Osteocyte (in vitro differentiated cells): ENCODE data around the gene C6orf120. TPM values are rescaled to one million over a fixed set of nuclear protein-coding genes. Genes with fewer than 3 reads are reported as not detected.
A peak's percentile ranks its signal among the peaks of the same experiment; 100 is the strongest.

Experiments used
- DNase-seq: peaks from one replicate; pipeline ENCODE4 v3.0.0; 2021; ENCODE audit warnings: mixed read lengths; ENCODE audit not compliant: unreplicated experiment; ENCODE audit errors: extremely low spot score
- H3K27ac Mint-ChIP-seq: one replicate; pipeline ENCODE4 v1.8.0; 2021; ENCODE audit warnings: mild to moderate bottlenecking, mixed read lengths; ENCODE audit not compliant: unreplicated experiment
- H3K27me3 Mint-ChIP-seq: one replicate; pipeline ENCODE4 v1.8.0; 2021; ENCODE audit warnings: mixed read lengths; ENCODE audit not compliant: unreplicated experiment
- H3K36me3 Mint-ChIP-seq: one replicate; pipeline ENCODE4 v1.8.0; 2021; ENCODE audit warnings: mixed read lengths; ENCODE audit not compliant: unreplicated experiment
- H3K4me1 Mint-ChIP-seq: one replicate; pipeline ENCODE4 v1.8.0; 2021; ENCODE audit warnings: mixed read lengths; ENCODE audit not compliant: unreplicated experiment
- H3K4me3 Mint-ChIP-seq: one replicate; pipeline ENCODE4 v1.8.0; 2021; ENCODE audit warnings: mild to moderate bottlenecking, moderate library complexity, mixed read lengths; ENCODE audit not compliant: unreplicated experiment
- H3K9me3 Mint-ChIP-seq: one replicate; pipeline ENCODE4 v1.8.0; 2021; ENCODE audit warnings: mixed read lengths; ENCODE audit not compliant: unreplicated experiment
- total RNA-seq: library from RNA; stranded (reverse); gene quantifications from 2 replicates; pipeline ENCODE4 v1.2.1, GENCODE V29; 2021
- TF ChIP-seq, protein P1 (sequence below): fragments of 200-600 bp; sonication (generic); IDR thresholded peaks from 2 replicates; pipeline ENCODE4 v1.5.0; 2021; ENCODE audit warnings: antibody characterized with exemption, mild to moderate bottlenecking, moderate library complexity

C6orf120 gene
- total RNA-seq, 1 donor from 2014 or later: 33.1 TPM

DNA sequence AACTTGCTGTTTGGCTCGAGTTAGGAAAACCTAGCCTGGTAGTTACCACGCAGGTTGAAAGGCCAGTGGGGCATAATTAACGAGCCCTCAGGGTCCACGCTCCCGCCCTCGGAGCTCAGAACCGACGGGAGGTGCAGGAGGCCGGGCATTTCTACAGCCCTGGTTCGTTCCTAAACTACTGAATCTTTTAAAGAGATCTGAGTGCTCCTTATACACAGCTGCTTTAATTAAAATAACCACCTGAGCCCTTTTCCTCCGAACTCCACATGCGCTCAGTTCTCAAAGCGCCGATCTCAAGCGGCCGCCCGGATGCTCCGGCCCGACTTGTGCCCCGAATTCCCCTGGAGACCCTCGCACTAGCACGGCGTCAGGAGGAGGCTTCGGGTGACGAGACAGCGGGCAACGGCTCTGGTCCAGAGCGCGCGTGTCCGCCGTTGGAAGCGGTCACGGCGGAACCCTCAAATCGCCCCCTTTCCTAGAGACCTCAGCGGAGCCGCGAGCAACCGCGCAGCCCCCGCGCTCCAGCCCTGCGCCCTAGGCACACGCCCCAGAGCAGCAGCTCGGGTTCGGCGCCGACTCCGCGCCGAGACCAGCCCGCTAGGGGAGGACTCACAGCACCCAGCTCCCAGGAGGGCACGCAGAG, 494 bp upstream of the C6orf120 start:
- H3K27me3 Mint-ChIP-seq: no peaks in the 10 kb centered on the region
- no peaks in the 10 kb centered on the region for H3K9me3 Mint-ChIP-seq
- H3K4me1 Mint-ChIP-seq: peaks cover 37% of the 10 kb centered on the region
- DNase-seq: no peak
- H3K4me3 Mint-ChIP-seq: peak overlapping the region; percentile 88
- peak overlapping the region; percentile 90 for H3K27ac Mint-ChIP-seq
- TF ChIP-seq, protein P1, sequence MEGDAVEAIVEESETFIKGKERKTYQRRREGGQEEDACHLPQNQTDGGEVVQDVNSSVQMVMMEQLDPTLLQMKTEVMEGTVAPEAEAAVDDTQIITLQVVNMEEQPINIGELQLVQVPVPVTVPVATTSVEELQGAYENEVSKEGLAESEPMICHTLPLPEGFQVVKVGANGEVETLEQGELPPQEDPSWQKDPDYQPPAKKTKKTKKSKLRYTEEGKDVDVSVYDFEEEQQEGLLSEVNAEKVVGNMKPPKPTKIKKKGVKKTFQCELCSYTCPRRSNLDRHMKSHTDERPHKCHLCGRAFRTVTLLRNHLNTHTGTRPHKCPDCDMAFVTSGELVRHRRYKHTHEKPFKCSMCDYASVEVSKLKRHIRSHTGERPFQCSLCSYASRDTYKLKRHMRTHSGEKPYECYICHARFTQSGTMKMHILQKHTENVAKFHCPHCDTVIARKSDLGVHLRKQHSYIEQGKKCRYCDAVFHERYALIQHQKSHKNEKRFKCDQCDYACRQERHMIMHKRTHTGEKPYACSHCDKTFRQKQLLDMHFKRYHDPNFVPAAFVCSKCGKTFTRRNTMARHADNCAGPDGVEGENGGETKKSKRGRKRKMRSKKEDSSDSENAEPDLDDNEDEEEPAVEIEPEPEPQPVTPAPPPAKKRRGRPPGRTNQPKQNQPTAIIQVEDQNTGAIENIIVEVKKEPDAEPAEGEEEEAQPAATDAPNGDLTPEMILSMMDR: no peak
- H3K36me3 Mint-ChIP-seq: peaks cover 4% of the 10 kb centered on the region

GRCh38 chr6:169702840-169703246, 917 bp downstream of the C6orf120 start:
- Mint-ChIP-seq H3K4me3 (peak overlapping the region; percentile 88), H3K27me3 (no peaks in the 10 kb centered on the region), H3K27ac (peak overlapping the region; percentile 52), H3K36me3 (peaks cover 10% of the 10 kb centered on the region), H3K4me1 (peaks cover 37% of the 10 kb centered on the region), H3K9me3 (no peaks in the 10 kb centered on the region)
- TF ChIP-seq, protein P1: no peak
- no peak for DNase-seq

DNA sequence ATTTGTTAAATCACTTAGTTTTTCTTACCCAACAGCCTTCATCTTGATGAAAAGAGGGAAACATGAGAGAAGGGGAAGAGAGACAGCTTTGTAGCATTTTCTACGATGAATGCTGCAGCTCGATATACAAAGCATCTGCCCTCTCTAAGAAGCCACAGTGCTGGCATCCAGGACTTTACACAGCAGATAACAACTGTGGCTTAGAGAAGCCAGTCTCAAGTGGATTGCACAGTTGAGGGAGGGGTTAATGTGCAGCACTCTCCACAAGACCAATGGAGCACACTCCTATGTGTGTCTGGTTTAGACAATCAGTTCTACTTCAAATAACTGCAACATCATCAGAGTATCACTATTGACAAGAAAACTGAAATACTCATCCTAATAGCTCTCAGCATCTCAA, 5.8 kb downstream of the C6orf120 start:
- peaks cover 24% of the 10 kb centered on the region for H3K4me1 Mint-ChIP-seq
- H3K4me3 Mint-ChIP-seq: no peak overlapping the region
- TF ChIP-seq, protein P1: no peak
- H3K27ac Mint-ChIP-seq: no peak overlapping the region
- H3K27me3 Mint-ChIP-seq: no peaks in the 10 kb centered on the region
- H3K9me3 Mint-ChIP-seq: no peaks in the 10 kb centered on the region
- DNase-seq: no peak
- H3K36me3 Mint-ChIP-seq: peaks cover 29% of the 10 kb centered on the region

DNA sequence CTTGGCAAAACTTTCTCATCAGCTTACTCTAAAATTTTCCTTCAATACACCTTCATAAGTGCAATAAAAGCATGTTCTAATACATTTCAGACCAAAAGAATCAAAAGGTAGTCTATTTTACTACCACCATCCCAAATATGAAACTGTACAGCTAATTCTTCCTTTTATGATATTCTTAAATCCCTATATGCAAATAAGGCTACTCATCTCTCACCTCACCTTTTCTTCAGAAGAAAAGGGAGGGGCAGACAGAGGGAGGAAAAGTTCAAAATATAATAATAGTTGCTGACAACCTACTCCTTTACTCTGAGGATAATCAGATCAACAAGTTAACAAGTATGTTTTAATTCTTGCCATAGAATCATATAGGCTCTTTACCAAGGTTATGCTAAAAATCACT, 7.4 kb downstream of the C6orf120 start:
- DNase-seq: no peak
- Mint-ChIP-seq H3K27ac (no peak overlapping the region), H3K4me3 (no peak overlapping the region), H3K36me3 (peaks cover 36% of the 10 kb centered on the region), H3K9me3 (no peaks in the 10 kb centered on the region), H3K27me3 (no peaks in the 10 kb centered on the region), H3K4me1 (peaks cover 9% of the 10 kb centered on the region)
- TF ChIP-seq, protein P1: no peak

DNA sequence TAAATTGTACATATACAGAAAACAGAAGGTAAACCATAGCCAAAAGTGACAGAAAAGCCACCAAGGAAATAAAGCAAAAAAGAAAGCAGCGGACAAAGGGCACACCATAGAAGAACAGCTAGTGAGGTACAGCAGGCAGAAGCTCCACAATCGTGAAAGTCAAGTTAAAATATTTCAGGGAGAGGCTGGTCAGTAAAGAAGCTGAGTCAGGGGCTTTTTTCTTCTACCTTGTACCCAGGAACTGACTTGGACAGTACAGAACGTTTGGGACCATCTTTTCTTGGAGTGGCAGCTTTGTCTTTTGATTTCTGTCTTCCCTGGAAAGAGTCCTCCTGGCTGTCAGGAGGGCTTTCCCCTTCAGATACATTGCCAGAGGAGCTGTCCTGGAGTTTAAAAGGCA, 8.1 kb downstream of the C6orf120 start:
- peaks cover 42% of the 10 kb centered on the region for H3K36me3 Mint-ChIP-seq
- no peaks in the 10 kb centered on the region for H3K27me3 Mint-ChIP-seq
- TF ChIP-seq, protein P1: no peak
- no peaks in the 10 kb centered on the region for H3K9me3 Mint-ChIP-seq
- DNase-seq: no peak
- peaks cover 4% of the 10 kb centered on the region for H3K4me1 Mint-ChIP-seq
- H3K4me3 Mint-ChIP-seq: no peak overlapping the region
- no peak overlapping the region for H3K27ac Mint-ChIP-seq
